ENCODE data around the gene INO80. TPM values are rescaled to one million over a fixed set of nuclear protein-coding genes. Genes with fewer than 3 reads are reported as not detected.

INO80 gene
- total RNA-seq, 1 experiment from 2014 or later, result 27.3 TPM

Other genes with a start within 250 kb of the INO80 start
- 1.6 TPM in 2 replicates for gene RHOV, start 242.0 kb downstream of the INO80 start, total RNA-seq (2021)
- 21.9 and 23.8 TPM in 2 replicates for gene VPS18, start 221.8 kb downstream of the INO80 start, total RNA-seq (2021)
- 0.11 and 0.15 TPM in 2 replicates for gene DLL4, start 186.9 kb downstream of the INO80 start, total RNA-seq (2021)
- gene CHAC1, start 162.8 kb downstream of the INO80 start, total RNA-seq (2021), result 11.6 and 26.8 TPM in 2 replicates
- gene EXD1, start 114.5 kb upstream of the INO80 start, total RNA-seq (2021), result not detected in 2 replicates
- gene CHP1, start 115.0 kb upstream of the INO80 start, total RNA-seq (2021), result 70.8 and 71.2 TPM in 2 replicates
- 31.0 and 36.1 TPM in 2 replicates for gene OIP5, start 216.3 kb upstream of the INO80 start, total RNA-seq (2021)
- gene NUSAP1, start 216.6 kb upstream of the INO80 start, total RNA-seq (2021), result 205 and 221 TPM in 2 replicates

Data from A673 (cell line).